HG03159 (cell line): ENCODE results near the gene EMC9.

ENCODE experiments used
- ATAC-seq: cut with Tn5 transposase; IDR thresholded peaks from one replicate; pipeline ENCODE4 v1.9.1; 2021; ENCODE audit warnings: mild to moderate bottlenecking, moderate library complexity; ENCODE audit not compliant: unreplicated experiment

The EMC9 gene

DNA sequence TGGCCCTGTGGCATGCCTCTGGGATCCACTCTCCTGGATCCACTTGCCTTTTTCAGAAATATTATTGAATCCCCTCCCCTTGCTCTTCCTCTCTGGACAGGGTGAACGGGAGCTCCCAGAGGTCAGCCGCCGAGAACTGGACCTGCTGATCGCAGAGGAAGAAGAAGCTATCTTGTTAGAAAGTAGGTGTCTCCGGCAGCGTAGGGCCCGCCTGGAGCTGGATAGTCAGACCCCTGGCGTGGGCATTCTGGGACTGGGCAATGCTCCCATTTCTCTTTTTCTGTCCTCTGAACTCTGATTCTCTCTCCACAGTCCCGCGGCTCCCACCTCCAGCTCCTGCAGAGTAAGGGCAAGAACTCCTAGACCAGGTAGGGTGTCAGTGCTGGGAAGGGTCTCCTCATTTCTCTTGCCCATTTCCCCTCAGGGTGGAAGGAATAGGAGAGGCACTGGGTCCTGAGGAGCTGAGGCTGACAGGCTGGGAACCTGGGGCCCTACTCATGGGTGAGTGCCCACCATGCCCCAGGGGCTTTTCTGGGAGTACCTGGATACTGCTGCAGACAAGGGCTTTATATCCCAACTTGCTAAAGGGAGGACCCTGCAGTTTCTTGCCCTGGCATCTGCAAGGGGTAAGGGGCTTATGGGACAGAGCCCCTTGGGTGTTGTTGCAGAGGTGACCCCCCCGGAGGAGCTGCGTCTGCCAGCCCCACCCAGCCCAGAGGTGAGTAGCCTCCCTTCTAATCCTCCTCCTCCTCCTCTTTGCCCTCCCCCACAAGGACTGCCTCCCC is 35.8 kb upstream of the EMC9 start:
- no peak for ATAC-seq

DNA sequence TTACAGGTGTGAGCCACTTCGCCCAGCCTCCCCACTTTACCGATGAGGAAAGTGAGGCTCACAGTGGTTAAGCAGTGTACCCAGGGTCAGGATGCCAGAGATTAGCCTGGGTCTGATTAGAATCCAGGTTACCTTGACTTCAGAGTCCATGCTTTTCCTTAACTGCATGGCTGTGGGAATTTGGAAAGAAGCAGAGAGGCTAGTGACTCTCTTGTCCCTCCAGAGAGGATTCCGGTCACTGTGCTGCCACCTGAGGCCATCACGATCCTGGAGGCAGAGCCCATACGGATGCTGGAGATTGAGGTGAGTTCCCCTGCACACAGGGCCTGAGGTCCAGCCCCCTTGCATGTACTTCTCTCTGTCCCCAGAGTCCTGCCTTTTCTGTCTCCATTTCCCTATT is 35.2 kb upstream of the EMC9 start:
- ATAC-seq: no peak

DNA sequence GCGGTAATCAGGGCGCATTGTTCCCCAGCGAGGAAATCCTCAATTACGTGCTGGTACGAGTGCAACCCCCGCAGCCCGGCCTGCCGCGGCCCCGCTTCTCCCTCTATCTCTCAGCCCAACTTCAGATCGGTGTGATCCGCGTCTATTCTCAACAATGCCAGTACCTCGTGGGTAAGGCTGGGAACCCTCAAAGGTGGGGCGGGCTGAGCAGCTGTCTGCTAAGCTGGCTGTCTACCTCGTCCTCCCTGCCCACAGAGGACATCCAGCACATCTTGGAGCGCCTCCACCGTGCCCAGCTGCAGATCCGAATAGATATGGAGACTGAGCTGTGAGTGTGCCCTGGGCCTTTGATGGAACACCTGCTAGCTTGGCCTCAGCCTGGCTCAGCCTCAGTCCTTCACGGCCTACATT is 31.5 kb upstream of the EMC9 start:
- no peak for ATAC-seq

DNA sequence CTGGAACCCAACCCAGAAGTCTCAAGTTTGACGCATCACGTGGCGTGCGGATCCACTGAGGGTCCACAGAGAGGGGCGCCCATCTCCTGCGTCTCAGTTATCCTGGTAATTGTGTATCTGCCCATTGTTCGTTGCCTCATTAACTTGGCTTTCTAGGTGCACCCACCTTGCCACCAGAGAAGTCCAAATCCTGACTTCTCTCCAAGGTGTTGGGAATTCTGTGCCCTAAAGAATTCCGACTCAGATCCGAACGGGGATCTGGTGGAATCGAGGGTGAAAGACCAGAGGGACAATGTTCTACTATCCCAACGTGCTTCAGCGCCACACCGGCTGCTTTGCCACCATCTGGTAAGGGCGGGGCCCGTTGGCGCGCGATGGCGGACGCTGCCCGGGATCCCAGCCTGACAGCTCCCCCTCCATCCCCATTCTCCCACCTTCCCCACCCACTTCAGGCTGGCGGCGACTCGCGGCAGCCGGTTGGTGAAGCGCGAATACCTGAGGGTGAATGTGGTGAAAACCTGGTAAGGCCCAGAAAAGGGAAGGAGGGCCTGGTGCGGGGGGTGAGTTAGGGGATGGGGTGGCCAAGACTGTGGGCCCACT is 31.0 kb upstream of the EMC9 start:
- no peak for ATAC-seq

DNA sequence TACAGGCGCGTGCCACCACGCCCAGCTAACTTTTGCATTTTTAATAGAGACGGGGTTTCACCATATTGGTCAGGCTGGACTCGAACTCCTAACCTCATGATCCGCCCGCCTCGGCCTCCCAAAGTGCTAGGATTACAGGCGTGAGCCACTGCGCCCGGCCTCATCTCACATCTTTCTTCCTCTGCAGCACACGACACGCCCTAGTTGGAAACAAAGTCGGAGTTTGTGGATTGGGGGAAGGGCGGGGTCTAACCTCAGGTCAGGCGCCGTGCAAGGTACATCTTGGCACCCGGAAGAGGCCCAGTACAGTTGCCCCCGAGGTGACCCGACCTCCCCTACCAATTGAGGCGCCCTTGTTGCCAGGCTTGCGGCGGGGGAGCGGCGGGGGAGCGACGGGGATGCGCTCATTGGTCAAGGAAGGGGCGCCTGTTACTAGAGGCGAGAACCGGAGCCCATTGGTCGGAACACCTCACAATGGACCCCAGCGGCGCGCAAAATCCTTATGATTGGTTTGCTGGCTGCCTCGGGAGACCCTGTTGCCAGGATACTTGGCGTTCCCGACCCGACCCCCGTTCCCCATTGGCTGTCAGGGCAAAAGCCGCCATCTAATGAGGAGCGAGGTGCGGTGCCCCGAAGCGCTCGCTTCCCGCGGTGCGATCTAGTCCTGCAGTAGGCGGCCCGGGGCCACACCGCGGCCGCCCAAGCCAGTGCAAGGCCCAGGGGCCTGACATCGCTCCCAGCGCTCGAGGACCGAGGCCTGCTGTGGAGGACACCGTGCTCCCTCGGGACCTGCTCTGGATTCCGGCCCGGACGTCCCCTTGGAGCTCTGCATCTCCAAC is 30.2 kb upstream of the EMC9 start, which contains the start of gene REC8:
Gene REC8, plus strand, starts transcription at position 659 of the 839 bp plus-strand sequence. CDS start 473 bp downstream, outside the sequence.
- peak; percentile 80 for ATAC-seq

DNA sequence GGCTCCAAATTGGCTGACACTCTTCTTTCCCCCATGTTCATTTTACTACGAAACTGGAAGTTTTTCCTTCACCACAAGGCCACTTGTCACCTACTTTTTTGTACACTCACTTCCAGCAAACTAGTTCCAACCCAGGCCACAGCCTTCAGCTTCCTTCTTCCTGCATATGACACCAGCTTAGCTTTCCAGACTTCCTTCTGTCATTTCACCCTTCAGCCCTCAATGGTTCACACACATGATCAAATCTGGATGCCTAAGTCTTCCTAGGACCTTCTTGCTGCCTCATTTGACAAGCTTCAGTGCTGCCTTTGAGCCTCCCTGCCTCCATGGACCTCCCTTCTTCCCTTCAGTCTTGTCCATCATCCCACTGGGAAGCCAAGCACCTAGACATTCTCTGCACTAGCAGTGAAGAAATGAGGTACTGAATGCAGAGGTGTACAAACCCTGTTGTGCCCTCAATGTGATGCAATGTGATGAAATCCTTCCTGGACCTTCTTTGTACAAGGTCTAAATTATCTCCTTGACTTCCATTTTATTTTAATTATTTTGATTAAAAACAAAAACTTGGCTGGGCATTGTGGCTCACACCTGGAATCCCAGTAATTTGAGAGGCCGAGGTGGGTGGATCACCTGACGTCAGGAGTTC is 26.2 kb upstream of the EMC9 start:
- ATAC-seq: no peak

DNA sequence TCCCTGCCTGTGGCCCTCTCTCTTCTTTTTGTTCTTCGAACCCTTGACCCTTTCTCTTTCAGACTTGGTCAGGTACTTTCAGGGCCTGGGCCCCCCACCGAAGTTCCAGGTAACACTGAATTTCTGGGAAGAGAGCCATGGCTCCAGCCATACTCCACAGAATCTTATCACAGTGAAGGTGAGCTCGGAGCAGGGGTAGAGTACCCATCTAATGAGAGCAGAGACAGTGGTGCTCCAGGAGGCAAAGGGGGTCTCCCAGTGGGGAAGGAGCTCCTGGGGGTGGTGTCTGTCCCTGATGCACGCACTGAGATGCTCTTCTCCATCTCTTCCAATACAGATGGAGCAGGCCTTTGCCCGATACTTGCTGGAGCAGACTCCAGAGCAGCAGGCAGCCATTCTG is 24.4 kb upstream of the EMC9 start:
- ATAC-seq: no peak

DNA sequence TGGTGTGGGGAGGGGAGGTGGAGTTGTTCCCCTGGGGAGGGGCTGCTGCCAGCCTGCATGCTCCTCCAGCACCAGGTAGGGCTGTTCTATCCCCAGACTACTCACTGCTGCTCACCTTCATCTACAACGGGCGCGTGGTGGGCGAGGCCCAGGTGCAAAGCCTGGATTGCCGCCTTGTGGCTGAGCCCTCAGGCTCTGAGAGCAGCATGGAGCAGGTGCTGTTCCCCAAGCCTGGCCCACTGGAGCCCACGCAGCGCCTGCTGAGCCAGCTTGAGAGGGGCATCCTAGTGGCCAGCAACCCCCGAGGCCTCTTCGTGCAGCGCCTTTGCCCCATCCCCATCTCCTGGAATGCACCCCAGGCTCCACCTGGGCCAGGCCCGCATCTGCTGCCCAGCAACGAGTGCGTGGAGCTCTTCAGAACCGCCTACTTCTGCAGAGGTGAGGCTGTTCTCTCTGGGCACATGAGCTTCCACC is 23.2 kb upstream of the EMC9 start:
- ATAC-seq: no peak

DNA sequence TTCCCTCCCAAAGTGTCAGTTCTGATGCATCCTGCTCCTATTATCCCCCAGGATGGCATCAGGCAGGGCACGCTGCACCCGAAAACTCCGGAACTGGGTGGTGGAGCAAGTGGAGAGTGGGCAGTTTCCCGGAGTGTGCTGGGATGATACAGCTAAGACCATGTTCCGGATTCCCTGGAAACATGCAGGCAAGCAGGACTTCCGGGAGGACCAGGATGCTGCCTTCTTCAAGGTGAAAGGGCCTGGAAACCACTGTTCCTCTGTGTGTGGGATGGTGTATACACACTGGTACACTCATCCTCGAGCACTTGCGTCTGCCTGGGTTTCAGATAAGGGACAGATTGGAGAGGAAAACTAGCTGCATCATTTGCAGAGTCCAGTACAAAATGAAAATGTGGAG is 20.7 kb upstream of the EMC9 start:
- no peak for ATAC-seq

DNA sequence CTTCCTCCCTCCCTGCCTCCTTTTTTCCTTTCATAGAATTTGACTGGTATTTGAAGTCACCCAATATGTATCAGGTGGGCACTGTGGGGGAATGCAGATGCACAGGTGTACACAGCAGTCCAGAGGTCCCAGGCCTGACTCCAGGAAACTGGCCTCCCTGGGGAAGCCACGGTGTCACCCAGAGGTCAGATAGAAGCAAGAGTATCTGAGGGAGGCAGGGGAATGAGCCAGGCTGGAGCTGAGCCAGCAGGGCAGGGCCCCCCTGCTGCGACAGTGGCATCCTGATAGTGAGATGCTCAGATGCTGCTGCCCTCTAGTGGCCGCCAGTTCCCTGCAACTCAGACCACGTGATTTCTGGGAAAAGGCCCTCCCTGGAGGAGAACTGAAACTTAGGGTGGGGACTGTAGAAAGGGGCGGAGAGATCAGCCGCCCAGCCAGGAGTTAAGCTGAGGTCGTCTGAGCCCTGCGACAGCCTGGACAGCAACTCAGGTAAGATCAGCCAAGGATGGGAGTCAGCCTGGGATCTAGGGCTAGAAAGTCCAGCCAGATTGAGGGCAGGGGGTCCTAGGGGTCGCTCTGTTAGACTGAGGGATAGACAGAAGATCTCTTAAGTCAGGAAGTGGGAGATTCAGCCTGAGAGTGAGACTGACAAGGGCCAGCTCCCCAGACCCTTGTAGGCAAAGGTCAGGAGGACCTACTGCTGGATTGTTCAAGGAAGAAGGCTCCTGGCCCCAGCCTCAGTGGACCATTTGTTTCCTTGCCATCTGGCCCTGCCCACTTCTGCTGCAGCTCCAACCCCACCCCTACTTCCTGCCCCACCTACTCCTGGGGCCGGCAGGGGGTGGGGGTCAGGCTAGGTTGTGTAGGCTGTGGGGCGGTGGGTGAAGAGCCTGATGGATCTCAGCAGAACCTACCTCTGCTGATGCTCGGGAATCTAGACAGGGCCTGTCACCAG is 19.7 kb upstream of the EMC9 start, which contains the start of gene IRF9:
Gene IRF9, plus strand, starts transcription at position 416 of the 955 bp plus-strand sequence. CDS start 880 bp downstream, outside the sequence.
- peak; percentile 76 for ATAC-seq

DNA sequence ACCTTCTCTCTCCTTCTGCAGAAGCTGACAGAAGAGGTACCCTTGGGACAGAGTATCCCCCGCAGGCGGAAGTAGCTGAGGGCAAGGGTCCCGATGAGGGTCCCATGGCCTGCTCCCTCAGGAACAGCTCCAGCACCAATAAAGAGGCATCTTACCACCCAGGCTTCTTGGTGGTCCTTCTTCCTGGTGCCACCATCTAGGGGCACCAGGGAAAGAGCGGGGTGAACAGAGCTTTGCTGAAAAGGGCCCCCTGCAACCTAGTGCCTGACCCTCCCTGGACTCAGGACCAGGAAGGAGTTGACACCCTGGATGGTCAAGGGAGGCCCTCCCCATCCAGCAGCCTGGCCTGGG is 19.1 kb upstream of the EMC9 start:
- ATAC-seq: no peak

DNA sequence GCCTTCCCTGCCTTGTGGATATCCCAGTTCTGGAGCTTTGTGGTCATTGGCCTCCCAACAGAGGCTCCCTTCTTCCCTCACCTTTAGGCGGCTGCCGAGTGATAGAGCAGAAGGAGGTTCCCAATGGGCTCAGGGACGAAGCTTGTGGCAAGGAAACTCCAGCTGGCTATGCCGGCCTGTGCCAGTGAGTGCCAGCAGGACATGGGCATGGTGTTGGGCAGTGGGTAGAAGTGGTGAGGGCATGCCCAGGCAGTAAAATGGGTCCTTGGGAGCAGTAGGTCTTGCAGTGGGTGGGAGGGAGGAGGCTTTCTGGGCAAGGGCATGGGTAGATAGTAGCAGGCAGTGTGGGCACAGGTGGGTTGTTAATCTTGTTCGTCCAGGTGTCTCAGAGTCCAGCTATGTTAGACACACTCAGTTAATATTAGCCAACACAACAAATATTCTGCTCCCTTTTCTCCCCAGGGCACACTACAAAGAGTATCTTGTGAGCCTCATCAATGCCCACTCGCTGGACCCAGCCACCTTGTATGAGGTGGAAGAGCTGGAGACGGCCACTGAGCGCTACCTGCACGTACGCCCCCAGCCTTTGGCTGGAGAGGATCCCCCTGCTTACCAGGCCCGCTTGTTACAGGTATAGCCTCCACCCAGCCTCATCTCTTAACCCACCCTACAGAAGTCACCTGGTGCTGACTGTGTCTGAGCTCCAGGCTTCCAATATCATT is 18.5 kb upstream of the EMC9 start:
- ATAC-seq: no peak

DNA sequence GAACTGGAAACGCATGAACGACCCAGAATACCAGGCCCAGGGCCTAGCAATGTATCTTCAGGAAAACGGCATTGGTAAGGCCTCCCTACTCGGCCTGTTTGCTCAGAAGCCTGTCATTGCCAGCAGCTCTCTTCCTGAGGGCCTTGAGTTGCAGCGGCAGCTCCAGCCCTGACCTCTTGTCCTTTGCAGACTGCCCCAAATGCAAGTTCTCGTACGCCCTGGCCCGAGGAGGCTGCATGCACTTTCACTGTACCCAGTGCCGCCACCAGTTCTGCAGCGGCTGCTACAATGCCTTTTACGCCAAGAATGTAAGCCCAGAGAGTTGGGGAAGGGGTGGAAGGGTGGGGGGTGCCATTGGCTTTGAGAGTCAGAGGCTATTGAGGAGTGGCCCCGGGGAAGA is 15.9 kb upstream of the EMC9 start:
- ATAC-seq: no peak

DNA sequence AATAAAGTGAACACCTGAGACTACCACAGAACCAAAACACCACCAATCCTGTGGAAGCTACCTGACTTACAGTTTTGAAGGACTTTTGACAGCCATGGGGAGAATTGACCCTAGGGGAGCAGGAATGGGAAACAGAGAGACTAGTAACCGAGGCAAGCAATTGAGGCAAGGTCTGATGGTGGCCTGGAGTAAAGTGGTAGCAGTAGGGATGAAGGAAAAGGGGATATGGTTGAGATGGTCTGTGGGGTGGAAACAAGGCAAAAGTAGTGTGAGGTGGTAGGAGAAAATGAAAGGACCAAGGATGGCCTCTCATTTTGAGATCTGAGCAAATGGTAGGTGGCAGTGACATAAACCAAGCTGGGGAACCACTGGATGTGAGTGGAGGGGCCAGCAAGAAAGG is 15.4 kb upstream of the EMC9 start:
- ATAC-seq: no peak

DNA sequence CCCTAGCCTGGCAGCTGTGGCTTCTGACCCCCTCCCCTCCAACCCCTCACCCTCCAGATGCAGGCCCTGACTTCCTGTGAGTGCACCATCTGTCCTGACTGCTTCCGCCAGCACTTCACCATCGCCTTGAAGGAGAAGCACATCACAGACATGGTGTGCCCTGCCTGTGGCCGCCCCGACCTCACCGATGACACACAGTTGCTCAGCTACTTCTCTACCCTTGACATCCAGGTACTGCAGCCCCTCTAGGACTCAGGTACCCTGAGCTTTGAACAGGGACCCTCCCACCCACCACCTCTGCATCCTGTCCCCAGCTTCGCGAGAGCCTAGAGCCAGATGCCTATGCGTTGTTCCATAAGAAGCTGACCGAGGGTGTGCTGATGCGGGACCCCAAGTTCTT is 13.7 kb upstream of the EMC9 start:
- ATAC-seq: no peak

DNA sequence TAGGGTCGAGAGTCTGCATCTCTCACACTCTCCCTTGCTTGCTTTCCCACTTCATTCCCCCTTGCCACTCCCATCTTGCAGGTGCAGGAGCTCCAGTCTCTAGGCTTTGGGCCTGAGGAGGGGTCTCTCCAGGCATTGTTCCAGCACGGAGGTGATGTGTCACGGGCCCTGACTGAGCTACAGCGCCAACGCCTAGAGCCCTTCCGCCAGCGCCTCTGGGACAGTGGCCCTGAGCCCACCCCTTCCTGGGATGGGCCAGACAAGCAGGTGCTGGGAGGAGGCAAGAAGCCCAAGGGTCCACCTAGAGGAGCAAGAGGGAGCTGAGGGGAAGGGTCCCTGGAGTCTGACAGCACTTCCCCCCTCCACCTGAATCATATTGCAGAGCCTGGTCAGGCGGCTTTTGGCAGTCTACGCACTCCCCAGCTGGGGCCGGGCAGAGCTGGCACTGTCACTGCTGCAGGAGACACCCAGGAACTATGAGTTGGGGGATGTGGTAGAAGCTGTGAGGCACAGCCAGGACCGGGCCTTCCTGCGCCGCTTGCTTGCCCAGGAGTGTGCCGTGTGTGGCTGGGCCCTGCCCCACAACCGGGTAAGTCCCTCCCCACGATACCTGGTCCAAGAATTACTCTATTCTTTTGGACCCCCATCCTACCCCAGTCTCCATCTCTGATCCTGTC is 10.2 kb upstream of the EMC9 start:
- no peak for ATAC-seq

DNA sequence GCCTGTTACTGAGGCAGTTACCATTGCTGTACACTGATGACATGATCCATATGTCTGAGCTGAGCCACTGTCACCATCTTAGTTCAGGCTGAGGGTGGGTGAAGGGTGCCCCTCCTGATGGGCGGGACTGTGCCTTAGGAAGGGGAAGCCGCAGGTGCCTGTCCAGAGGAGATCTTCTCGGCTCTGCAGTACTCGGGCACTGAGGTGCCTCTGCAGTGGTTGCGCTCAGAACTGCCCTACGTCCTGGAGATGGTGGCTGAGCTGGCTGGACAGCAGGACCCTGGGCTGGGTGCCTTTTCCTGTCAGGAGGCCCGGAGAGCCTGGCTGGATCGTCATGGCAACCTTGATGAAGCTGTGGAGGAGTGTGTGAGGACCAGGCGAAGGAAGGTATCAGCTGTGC is 9.6 kb upstream of the EMC9 start:
- ATAC-seq: no peak

DNA sequence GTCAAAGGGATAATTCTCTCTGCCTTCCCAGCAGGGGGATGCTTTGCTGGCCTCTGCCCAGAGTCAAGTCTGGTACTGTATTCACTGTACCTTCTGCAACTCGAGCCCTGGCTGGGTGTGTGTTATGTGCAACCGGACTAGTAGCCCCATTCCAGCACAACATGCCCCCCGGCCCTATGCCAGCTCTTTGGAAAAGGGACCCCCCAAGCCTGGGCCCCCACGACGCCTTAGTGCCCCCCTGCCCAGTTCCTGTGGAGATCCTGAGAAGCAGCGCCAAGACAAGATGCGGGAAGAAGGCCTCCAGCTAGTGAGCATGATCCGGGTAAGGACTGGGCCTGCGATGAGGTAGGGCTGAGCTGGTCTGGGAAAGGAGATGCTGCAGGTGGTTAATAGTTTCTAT is 9.2 kb upstream of the EMC9 start:
- no peak for ATAC-seq

DNA sequence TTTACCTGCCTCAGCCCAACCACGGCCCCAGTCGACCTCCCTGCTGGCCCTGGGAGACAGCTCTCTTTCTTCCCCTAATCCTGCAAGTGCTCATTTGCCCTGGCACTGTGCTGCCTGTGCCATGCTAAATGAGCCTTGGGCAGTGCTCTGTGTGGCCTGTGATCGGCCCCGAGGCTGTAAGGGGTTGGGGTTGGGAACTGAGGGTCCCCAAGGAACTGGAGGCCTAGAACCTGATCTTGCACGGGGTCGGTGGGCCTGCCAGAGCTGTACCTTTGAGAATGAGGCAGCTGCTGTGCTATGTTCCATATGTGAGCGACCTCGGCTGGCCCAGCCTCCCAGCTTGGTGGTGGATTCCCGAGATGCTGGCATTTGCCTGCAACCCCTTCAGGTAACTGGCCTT is 8.7 kb upstream of the EMC9 start:
- ATAC-seq: no peak
